Hematopoietic multipotent progenitor cell treated with erythropoietin and hydrocortisone succinate and interleukin-3 and kit ligand, for 15 days (in vitro differentiated cells): ENCODE data around the gene ANP32D.
"Not testable (repeated sequence)": the region's sequence is repeated elsewhere in the genome, so short reads cannot be mapped to it uniquely, and the experiment has no call there.

ENCODE experiments used
- DNase-seq: peaks from one replicate; pipeline ENCODE4 v3.0.0-alpha.2; 2015; ENCODE audit warnings: low spot score

ANP32D gene

DNA sequence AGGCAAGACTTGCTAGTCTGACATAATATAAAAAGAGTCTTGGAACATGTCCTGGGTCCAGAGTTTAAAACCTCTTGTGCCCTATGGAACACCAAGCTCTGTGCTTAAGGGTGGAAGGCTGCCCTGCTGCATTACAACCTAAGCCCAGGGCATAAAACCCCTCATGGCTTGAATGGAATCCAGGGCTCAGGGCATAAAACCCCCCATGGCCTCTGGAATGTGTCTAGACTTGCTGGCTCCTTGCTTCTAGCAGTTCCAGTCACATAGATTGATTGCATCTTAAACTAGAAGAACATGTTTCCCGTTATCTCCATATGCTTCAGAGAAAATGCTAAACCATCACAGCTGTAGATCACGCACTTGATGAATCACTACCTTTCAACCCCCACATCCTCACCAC, 34.5 kb downstream of the ANP32D start:
- DNase-seq, result not testable (repeated sequence)

DNA sequence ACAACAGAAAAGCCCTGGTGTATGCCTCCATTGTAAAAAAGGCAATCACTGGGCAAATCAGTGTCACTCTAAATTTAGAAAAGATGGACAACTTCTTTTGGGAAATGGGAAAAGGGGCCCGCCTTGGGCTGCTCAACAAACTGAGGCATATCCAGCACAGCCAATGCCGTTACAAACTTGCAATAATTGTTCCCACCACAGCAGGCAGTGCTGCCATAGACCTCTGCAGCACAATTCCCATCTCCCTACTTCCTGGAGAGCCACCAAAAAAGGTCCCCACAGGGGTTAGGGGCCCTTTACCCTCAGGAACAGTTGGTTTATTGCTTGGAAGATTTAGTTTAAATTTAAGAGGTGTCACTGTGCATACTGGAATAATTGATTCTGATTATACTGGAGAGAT, 36.6 kb downstream of the ANP32D start:
- no peak for DNase-seq

- DNase-seq, result no peak
These were observed 37.8 kb downstream of the ANP32D start for GRCh38 chr12:48510111-48510510.

DNA sequence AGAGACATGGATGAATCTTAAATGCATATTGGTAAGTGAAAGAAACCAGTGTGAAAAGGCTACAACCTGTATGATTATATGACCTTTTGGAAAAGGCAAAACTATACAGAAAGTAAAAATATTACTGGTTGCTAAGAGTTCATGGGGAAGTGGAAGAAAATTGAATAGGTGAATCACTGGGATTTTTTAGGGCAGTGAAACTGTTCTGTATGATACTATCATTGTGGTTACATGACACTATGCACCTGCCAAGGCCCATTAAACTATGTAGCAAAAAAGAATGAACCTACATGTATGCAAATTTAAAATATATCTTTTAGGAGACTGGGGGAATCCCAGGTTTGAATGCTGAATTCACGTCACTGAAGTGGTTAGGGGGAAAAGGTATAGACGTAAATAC, 40.5 kb downstream of the ANP32D start:
- no peak for DNase-seq

- DNase-seq, result no peak
These were observed 42.4 kb downstream of the ANP32D start for GRCh38 chr12:48514728-48515127.

DNA sequence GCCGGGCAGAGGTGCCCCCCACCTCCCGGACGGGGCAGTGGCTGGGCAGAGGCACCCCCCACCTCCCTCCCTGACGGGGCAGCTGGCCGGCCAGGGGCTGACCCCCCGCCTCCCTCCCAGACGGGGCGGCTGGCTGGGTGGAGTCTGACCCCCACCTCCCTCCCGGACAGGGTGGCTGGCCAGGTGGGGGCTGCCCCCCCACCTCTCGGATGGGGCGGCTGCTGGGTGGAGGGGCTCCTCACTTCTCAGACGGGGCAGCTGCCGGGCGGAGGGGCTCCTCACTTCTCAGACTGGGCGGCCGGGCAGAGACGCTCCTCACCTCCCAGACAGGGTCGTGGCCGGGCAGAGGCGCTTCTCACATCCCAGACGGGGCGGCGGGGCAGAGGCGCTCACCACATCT, 48.0 kb downstream of the ANP32D start:
- DNase-seq, result not testable (repeated sequence)
